GM21528 (cell line): ENCODE data around the gene CBARP.

Experiments
- ATAC-seq: cut with Tn5 transposase; IDR thresholded peaks from one replicate; pipeline ENCODE4 v1.9.1; 2021; ENCODE audit warnings: mild to moderate bottlenecking, moderate library complexity; ENCODE audit not compliant: unreplicated experiment, low FRiP score

Gene CBARP

GRCh38 chr19:1237754-1238368 is at the start of gene CBARP:
TSS of gene CBARP (minus strand) at chr19:1238005. CDS start at chr19:1236100, 1,905 bp downstream.
- no peak for ATAC-seq

- no peak for ATAC-seq
Measured at GRCh38 chr19:1286487-1287353, 48.9 kb upstream of the CBARP start.

GRCh38 chr19:1285737-1286360 is 48.0 kb upstream of the CBARP start, which contains the start of gene EFNA2:
TSS of gene EFNA2 (plus strand) at chr19:1285873. CDS start at chr19:1286169, 296 bp downstream.
- no peak for ATAC-seq

- ATAC-seq = no peak
Measured at GRCh38 chr19:1284979-1285736, 47.4 kb upstream of the CBARP start.

GRCh38 chr19:1284293-1284978 is 46.6 kb upstream of the CBARP start:
- no peak for ATAC-seq

- ATAC-seq = no peak
Measured at GRCh38 chr19:1283917-1284292, 46.1 kb upstream of the CBARP start.

GRCh38 chr19:1283207-1283916 is 45.6 kb upstream of the CBARP start:
- ATAC-seq = no peak

GRCh38 chr19:1282588-1283206 is 44.9 kb upstream of the CBARP start:
- ATAC-seq = no peak

GRCh38 chr19:1281569-1282287 is 43.9 kb upstream of the CBARP start:
- no peak for ATAC-seq

- no peak for ATAC-seq
Measured at GRCh38 chr19:1280636-1281568, 43.1 kb upstream of the CBARP start.

- ATAC-seq = no peak
Measured at GRCh38 chr19:1279782-1280341, 42.1 kb upstream of the CBARP start.

GRCh38 chr19:1278713-1279660 is 41.2 kb upstream of the CBARP start:
- ATAC-seq = no peak

- no peak for ATAC-seq
Measured at GRCh38 chr19:1278074-1278473, 40.3 kb upstream of the CBARP start.

GRCh38 chr19:1277061-1277460 is 39.3 kb upstream of the CBARP start:
- no peak for ATAC-seq

GRCh38 chr19:1276628-1277022 is 38.8 kb upstream of the CBARP start:
- no peak for ATAC-seq
